M059J (cell line): ENCODE results near the gene INPP5E. TPM values are rescaled to one million over a fixed set of nuclear protein-coding genes. Genes with fewer than 3 reads are reported as not detected.
"Not testable (repeated sequence)": the region's sequence is repeated elsewhere in the genome, so short reads cannot be mapped to it uniquely, and the experiment has no call there.

Experiments used
- DNase-seq: peaks from one replicate; pipeline ENCODE4 v3.0.0-alpha.2; 2012; ENCODE audit warnings: low read depth
- total RNA-seq: library from RNA; depleted of rRNA; stranded (reverse); fragments of >200 nt; shearing (Covaris generic); gene quantifications from 2 replicates; pipeline ENCODE4 v1.2.3, GENCODE V29; 2014

The INPP5E gene
- total RNA-seq, 1 experiment from 2014 or later, result 7.6 TPM

GRCh38 chr9:136405904-136406303, 33.7 kb downstream of the INPP5E start:
- DNase-seq, result not testable (repeated sequence)

- no peak for DNase-seq
These were observed 34.2 kb downstream of the INPP5E start for GRCh38 chr9:136405481-136405880.

GRCh38 chr9:136404801-136405136, 34.9 kb downstream of the INPP5E start:
- DNase-seq, result no peak

- DNase-seq, result no peak
These were observed 35.5 kb downstream of the INPP5E start for GRCh38 chr9:136403915-136404800.

GRCh38 chr9:136403538-136403914, 36.1 kb downstream of the INPP5E start:
- DNase-seq, result no peak

GRCh38 chr9:136402067-136402466, 37.6 kb downstream of the INPP5E start:
- no peak for DNase-seq

GRCh38 chr9:136401173-136401922, 38.3 kb downstream of the INPP5E start:
- DNase-seq, result peak; percentile 39

- peak; percentile 85 for DNase-seq
These were observed 39.4 kb downstream of the INPP5E start, which contains the start of gene SNAPC4 for GRCh38 chr9:136400038-136400834. Gene SNAPC4, minus strand, starts transcription at chr9:136400170. Its CDS starts 1,742 bp downstream, at chr9:136398428.

- peak; percentile 20 for DNase-seq
These were observed 40.2 kb downstream of the INPP5E start for GRCh38 chr9:136399176-136400037.

- no peak for DNase-seq
These were observed 41.4 kb downstream of the INPP5E start for GRCh38 chr9:136398286-136398685.

GRCh38 chr9:136397643-136398042, 42.0 kb downstream of the INPP5E start:
- DNase-seq, result no peak

- DNase-seq, result no peak
These were observed 43.5 kb downstream of the INPP5E start for GRCh38 chr9:136396219-136396515.

- no peak for DNase-seq
These were observed 44.1 kb downstream of the INPP5E start for GRCh38 chr9:136395345-136396218.

- DNase-seq, result no peak
These were observed 44.7 kb downstream of the INPP5E start for GRCh38 chr9:136395020-136395340.

GRCh38 chr9:136394312-136395019, 45.2 kb downstream of the INPP5E start:
- DNase-seq, result no peak

- no peak for DNase-seq
These were observed 46.1 kb downstream of the INPP5E start for GRCh38 chr9:136393531-136393930.

GRCh38 chr9:136392538-136393449, 46.9 kb downstream of the INPP5E start:
- DNase-seq, result no peak

GRCh38 chr9:136391737-136392537, 47.7 kb downstream of the INPP5E start:
- DNase-seq, result no peak
